Measurements from ENCODE around the gene MISP. TPM values are rescaled to one million over a fixed set of nuclear protein-coding genes. Genes with fewer than 3 reads are reported as not detected.

The MISP gene
- total and polyA plus RNA-seq, 2 of the 13 experiments (the other 11 are each of a cell fraction or from before 2014, with no cell fraction given) = 0.67 to 1.3 TPM

DNA sequence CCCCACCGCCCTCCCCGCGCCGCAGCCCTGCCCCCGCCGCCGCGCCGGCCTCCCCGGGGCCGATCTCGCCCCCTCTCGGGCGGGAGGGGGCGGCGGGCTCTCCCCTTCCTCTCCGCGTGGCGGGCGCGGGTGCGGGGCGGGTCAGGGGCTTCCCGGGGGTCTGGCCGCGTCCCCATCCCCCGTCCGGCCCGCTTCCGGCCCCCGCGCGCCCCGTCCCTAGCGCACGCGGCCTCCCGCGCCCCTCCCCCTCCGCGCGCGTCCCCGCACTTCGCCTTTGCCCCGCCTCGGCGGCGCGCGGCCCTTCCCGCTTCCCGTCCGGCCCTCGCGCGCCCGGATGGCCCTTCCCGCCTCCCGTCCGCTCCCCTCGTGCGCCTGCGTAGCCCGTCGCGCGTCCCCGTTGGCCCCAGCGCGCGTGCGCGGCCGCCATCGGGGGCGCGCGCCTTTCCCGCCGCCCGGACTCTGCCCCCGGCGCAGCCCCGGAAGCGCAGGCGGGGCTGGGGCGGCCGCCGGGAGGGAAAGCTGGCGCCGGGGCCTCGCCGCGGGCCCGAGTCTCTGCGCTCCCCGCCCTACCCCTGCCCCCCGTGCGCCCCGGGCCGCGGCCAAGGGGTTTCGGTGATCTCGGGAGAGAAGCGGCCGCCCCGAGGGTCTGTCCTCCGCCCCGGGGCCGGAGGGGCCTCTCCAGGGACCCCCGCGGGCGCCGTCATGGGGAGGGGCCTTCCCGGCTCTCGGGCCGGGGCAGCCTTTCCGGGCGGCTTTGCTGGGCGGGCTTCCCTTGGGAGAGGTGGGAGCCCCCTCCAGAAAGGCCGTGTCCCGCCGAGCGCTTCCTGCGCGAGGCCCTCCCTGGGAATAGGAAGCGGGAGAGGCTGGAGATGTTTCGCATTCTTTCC lies 46.9 kb downstream of the MISP start (continued):
- TF ChIP-seq ZBTB49 (CRISPR knock-in tag; IDR thresholded peaks at IDR 0.05; ENCODE audit: borderline replicate concordance) = no peak
- TF ChIP-seq ZNF598 (CRISPR knock-in tag; IDR thresholded peaks at IDR 0.05; ENCODE audit: borderline replicate concordance) = 0 out of 2 replicates have a peak, but pooled peaks have one; percentile 28
- TF ChIP-seq, protein P1, sequence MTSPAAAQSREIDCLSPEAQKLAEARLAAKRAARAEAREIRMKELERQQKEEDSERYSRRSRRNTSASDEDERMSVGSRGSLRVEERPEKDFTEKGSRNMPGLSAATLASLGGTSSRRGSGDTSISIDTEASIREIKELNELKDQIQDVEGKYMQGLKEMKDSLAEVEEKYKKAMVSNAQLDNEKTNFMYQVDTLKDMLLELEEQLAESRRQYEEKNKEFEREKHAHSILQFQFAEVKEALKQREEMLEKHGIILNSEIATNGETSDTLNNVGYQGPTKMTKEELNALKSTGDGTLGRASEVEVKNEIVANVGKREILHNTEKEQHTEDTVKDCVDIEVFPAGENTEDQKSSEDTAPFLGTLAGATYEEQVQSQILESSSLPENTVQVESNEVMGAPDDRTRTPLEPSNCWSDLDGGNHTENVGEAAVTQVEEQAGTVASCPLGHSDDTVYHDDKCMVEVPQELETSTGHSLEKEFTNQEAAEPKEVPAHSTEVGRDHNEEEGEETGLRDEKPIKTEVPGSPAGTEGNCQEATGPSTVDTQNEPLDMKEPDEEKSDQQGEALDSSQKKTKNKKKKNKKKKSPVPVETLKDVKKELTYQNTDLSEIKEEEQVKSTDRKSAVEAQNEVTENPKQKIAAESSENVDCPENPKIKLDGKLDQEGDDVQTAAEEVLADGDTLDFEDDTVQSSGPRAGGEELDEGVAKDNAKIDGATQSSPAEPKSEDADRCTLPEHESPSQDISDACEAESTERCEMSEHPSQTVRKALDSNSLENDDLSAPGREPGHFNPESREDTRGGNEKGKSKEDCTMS (CRISPR knock-in tag; conservative IDR thresholded peaks at IDR 0.05) = no peak
- TF ChIP-seq YEATS4 (CRISPR knock-in tag; IDR thresholded peaks at IDR 0.05; ENCODE audit: borderline replicate concordance) = no peak
- TF ChIP-seq POLR2A (IDR thresholded peaks at IDR 0.05; ENCODE audit: insufficient read depth in 1 of 2, low read depth in 2 of 2, low read length in 2 of 2) = 0 out of 4 replicates have a peak, but pooled peaks of 1 of the 2 experiments have one; percentile 21
- no peak for TF ChIP-seq ZNF3 (CRISPR knock-in tag; IDR thresholded peaks at IDR 0.05)
- TF ChIP-seq ZFY (CRISPR knock-in tag; IDR thresholded peaks at IDR 0.05) = peak; percentile 46; the same call in 1 of the 2 replicates
- TF ChIP-seq U2AF1 (optimal IDR thresholded peaks at IDR 0.05; ENCODE audit: low read depth, low read length) = peak; percentile 67
- TF ChIP-seq ZNF780A (CRISPR knock-in tag; IDR thresholded peaks at IDR 0.05) = no peak
- TF ChIP-seq, protein P2, sequence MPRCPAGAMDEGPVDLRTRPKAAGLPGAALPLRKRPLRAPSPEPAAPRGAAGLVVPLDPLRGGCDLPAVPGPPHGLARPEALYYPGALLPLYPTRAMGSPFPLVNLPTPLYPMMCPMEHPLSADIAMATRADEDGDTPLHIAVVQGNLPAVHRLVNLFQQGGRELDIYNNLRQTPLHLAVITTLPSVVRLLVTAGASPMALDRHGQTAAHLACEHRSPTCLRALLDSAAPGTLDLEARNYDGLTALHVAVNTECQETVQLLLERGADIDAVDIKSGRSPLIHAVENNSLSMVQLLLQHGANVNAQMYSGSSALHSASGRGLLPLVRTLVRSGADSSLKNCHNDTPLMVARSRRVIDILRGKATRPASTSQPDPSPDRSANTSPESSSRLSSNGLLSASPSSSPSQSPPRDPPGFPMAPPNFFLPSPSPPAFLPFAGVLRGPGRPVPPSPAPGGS (CRISPR knock-in tag; IDR thresholded peaks at IDR 0.05) = no peak
- TF ChIP-seq IRX3 (CRISPR knock-in tag; IDR thresholded peaks at IDR 0.05; ENCODE audit: borderline replicate concordance, low read depth) = 0 out of 2 replicates have a peak, but pooled peaks have one; percentile 38
- peak; percentile 92 for TF ChIP-seq RBFOX2 (IDR thresholded peaks at IDR 0.05; ENCODE audit: low read depth, low read length)
- TF ChIP-seq MAFF (IDR thresholded peaks at IDR 0.05; ENCODE audit: low read depth, low read length) = no peak
- TF ChIP-seq ZNF343 (CRISPR knock-in tag; IDR thresholded peaks at IDR 0.05) = no peak
- TF ChIP-seq, protein P3, sequence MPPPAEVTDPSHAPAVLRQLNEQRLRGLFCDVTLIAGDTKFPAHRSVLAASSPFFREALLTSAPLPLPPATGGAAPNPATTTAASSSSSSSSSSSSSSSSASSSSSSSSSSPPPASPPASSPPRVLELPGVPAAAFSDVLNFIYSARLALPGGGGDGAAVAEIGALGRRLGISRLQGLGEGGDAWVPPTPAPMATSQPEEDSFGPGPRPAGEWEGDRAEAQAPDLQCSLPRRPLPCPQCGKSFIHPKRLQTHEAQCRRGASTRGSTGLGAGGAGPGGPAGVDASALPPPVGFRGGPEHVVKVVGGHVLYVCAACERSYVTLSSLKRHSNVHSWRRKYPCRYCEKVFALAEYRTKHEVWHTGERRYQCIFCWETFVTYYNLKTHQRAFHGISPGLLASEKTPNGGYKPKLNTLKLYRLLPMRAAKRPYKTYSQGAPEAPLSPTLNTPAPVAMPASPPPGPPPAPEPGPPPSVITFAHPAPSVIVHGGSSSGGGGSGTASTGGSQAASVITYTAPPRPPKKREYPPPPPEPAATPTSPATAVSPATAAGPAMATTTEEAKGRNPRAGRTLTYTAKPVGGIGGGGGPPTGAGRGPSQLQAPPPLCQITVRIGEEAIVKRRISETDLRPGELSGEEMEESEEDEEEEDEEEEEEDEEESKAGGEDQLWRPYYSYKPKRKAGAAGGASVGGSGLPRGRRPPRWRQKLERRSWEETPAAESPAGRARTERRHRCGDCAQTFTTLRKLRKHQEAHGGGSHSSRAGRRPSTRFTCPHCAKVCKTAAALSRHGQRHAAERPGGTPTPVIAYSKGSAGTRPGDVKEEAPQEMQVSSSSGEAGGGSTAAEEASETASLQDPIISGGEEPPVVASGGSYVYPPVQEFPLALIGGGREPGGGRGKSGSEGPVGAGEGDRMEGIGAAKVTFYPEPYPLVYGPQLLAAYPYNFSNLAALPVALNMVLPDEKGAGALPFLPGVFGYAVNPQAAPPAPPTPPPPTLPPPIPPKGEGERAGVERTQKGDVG (CRISPR knock-in tag; IDR thresholded peaks at IDR 0.05; ENCODE audit: borderline replicate concordance) = no peak
- 0 out of 2 replicates have a peak, but pooled peaks have one; percentile 54 for TF ChIP-seq HOXA9 (CRISPR knock-in tag; IDR thresholded peaks at IDR 0.05; ENCODE audit: borderline replicate concordance)
- no peak for TF ChIP-seq ZNF30 (CRISPR knock-in tag; IDR thresholded peaks at IDR 0.05)

Data from HepG2 (cell line).